Measurements from ENCODE around the gene HOXC6. TPM values are rescaled to one million over a fixed set of nuclear protein-coding genes. Genes with fewer than 3 reads are reported as not detected.

The HOXC6 gene
- total RNA-seq, 3 donors from 2014 or later = 3.3 to 4.1 (median 4.0) TPM

- H3K27me3 ChIP-seq = no peaks in the 10 kb centered on the region
- no peaks in the 10 kb centered on the region for H3K9me3 ChIP-seq
- no peaks in the 10 kb centered on the region for H3K36me3 ChIP-seq
- intact Hi-C loops (cut with DNase I; ENCODE audit: low total_unique reads) = no loop called here
- peaks cover 0 to 7% of the 10 kb centered on the region in 2 donors for H3K4me1 ChIP-seq
- H3K4me3 ChIP-seq = peak overlapping the region in 1 of 3 donors; percentile 35
- no peak for TF ChIP-seq POLR2A (IDR thresholded peaks at IDR 0.05)
- TF ChIP-seq, protein P1, sequence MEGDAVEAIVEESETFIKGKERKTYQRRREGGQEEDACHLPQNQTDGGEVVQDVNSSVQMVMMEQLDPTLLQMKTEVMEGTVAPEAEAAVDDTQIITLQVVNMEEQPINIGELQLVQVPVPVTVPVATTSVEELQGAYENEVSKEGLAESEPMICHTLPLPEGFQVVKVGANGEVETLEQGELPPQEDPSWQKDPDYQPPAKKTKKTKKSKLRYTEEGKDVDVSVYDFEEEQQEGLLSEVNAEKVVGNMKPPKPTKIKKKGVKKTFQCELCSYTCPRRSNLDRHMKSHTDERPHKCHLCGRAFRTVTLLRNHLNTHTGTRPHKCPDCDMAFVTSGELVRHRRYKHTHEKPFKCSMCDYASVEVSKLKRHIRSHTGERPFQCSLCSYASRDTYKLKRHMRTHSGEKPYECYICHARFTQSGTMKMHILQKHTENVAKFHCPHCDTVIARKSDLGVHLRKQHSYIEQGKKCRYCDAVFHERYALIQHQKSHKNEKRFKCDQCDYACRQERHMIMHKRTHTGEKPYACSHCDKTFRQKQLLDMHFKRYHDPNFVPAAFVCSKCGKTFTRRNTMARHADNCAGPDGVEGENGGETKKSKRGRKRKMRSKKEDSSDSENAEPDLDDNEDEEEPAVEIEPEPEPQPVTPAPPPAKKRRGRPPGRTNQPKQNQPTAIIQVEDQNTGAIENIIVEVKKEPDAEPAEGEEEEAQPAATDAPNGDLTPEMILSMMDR (IDR thresholded peaks at IDR 0.05) = no peak
- TF ChIP-seq POLR2AphosphoS5 (IDR thresholded peaks at IDR 0.05) = no peak
- DNase-seq (ENCODE audit: low spot score in 2 of 2) = no peak
- H3K27ac ChIP-seq = no peak overlapping the region
Measured at GRCh38 chr12:54047964-54048303, 19.7 kb downstream of the HOXC6 start.

DNA sequence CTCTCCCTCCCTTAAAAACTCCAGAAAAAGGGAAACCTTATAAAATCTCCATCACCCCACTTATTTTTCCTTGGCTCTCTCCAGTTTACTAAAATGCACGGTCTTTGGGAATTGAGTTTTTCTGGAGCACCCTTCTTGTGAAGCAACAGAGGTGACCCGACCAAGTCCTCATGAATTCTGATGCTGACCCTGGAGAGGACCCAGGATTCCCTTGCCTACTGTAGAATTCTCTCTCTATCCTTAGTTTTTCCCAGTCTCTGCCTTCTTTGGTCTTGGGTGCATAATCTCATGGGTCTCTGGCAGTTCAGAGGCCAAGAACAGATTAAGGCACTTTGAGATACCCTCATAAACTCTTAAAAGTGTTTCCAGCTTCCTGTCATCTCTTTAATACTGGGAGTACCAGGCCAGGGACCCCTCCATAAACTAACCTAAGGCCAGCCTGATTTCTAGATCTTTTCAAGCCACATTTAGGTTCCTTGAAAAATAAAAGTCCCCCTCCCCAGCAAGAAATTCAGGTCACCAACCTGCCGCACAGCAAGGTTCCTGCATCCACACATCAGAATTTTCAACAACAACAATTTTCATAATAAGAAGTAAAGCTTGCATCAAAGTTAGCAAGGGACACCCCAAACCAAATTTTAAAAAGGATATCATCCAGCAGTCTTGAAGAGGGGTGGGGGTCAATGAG, 20.3 kb downstream of the HOXC6 start:
- Histone ChIP-seq H3K4me1 (peaks cover 0 to 8% of the 10 kb centered on the region in 2 donors), H3K36me3 (no peaks in the 10 kb centered on the region), H3K27ac (no peak overlapping the region), H3K27me3 (no peaks in the 10 kb centered on the region), H3K4me3 (no peak overlapping the region), H3K9me3 (no peaks in the 10 kb centered on the region)
- intact Hi-C loops (cut with DNase I; ENCODE audit: low total_unique reads) = no loop called here
- DNase-seq (ENCODE audit: low spot score in 2 of 2) = no peak
- TF ChIP-seq, protein P1 (IDR thresholded peaks at IDR 0.05) = no peak
- no peak for TF ChIP-seq POLR2AphosphoS5 (IDR thresholded peaks at IDR 0.05)
- no peak for TF ChIP-seq POLR2A (IDR thresholded peaks at IDR 0.05)

DNA sequence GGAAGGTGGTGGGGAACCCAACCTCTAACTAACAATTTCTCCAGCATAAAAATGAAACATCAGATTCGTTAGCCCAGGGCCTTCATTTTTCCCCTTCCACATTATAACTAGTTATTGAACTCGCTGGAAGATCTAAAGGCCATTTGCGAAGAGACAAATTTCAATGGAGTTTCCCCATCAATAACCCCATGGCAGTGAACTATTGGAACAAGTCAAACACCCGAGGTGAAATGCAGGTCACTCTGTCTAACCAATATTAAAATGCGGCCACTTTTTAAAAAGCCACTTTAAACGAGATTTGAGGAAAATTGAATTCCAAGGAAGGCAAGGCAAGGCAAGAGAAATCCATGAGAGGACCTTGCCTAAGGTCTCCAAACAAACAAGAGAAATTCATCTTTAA, 20.9 kb downstream of the HOXC6 start:
- Histone ChIP-seq H3K9me3 (no peaks in the 10 kb centered on the region), H3K4me1 (peaks cover 0 to 8% of the 10 kb centered on the region in 2 donors), H3K4me3 (no peak overlapping the region), H3K27ac (no peak overlapping the region), H3K27me3 (no peaks in the 10 kb centered on the region), H3K36me3 (no peaks in the 10 kb centered on the region)
- TF ChIP-seq POLR2A (IDR thresholded peaks at IDR 0.05) = no peak
- TF ChIP-seq, protein P1 (IDR thresholded peaks at IDR 0.05) = no peak
- no peak for TF ChIP-seq POLR2AphosphoS5 (IDR thresholded peaks at IDR 0.05)
- DNase-seq (ENCODE audit: low spot score in 2 of 2) = no peak
- intact Hi-C loops (cut with DNase I; ENCODE audit: low total_unique reads) = no loop called here

GRCh38 chr12:54050482-54050810, 22.2 kb downstream of the HOXC6 start:
- Histone ChIP-seq H3K27me3 (no peaks in the 10 kb centered on the region), H3K4me1 (peaks cover 0 to 8% of the 10 kb centered on the region in 2 donors), H3K36me3 (no peaks in the 10 kb centered on the region), H3K4me3 (peak overlapping the region in 2 of 3 donors; percentile 1 to 18), H3K27ac (no peak overlapping the region), H3K9me3 (no peaks in the 10 kb centered on the region)
- TF ChIP-seq POLR2A (IDR thresholded peaks at IDR 0.05) = no peak
- no peak for TF ChIP-seq POLR2AphosphoS5 (IDR thresholded peaks at IDR 0.05)
- TF ChIP-seq, protein P1 (IDR thresholded peaks at IDR 0.05) = no peak
- DNase-seq (ENCODE audit: low spot score in 2 of 2) = no peak
- intact Hi-C loops (cut with DNase I; ENCODE audit: low total_unique reads) = no loop called here

GRCh38 chr12:54051026-54051842, 23.0 kb downstream of the HOXC6 start:
- H3K4me1 ChIP-seq = peaks cover 0 to 8% of the 10 kb centered on the region in 2 donors
- no peaks in the 10 kb centered on the region for H3K36me3 ChIP-seq
- no peak overlapping the region for H3K4me3 ChIP-seq
- peak overlapping the region; percentile 68 to 84 for H3K27ac ChIP-seq
- H3K9me3 ChIP-seq = no peaks in the 10 kb centered on the region
- DNase-seq (ENCODE audit: low spot score in 2 of 2) = no peak
- no peaks in the 10 kb centered on the region for H3K27me3 ChIP-seq
- TF ChIP-seq POLR2AphosphoS5 (IDR thresholded peaks at IDR 0.05) (no peak), POLR2A (IDR thresholded peaks at IDR 0.05) (no peak)
- TF ChIP-seq, protein P1 (IDR thresholded peaks at IDR 0.05) = no peak
- intact Hi-C loops (cut with DNase I; ENCODE audit: low total_unique reads) = no loop called here
